Esophagus squamous epithelium (tissue), 4 donors: ENCODE data around the gene RGL1.

ENCODE experiments used
- CTCF ChIP-seq, 6 experiments: fragments of 450-650 bp in 4 of 6; fragments of 200-600 bp in 2 of 6; sonication (generic) in 2 of 6; IDR thresholded peaks; one replicate each; pipeline ENCODE4 v1.5.1; 2016 to 2019; ENCODE audit warnings: antibody characterized with exemption in 6 of 6, mild to moderate bottlenecking in 4 of 6, moderate library complexity in 4 of 6
- POLR2A ChIP-seq, 4 donors: fragments of 450-650 bp; IDR thresholded peaks; one replicate each; pipeline ENCODE4 v1.6.1; 2017; ENCODE audit warnings: antibody characterized with exemption in 4 of 4, mild to moderate bottlenecking in 4 of 4, moderate library complexity in 3 of 4

- TF ChIP-seq CTCF (IDR thresholded peaks at IDR 0.05) (no peak), POLR2A (IDR thresholded peaks at IDR 0.05) (no peak)
Measured at GRCh38 chr1:183760661-183761060, 44.3 kb upstream of the RGL1 start.
